Suprapubic skin (tissue), 4 donors: ENCODE measurements around the gene CDH26.

Experiments used
- CTCF ChIP-seq, 2 donors: fragments of 200-600 bp in 1 of 2; fragments of 450-650 bp in 1 of 2; sonication (generic) in 1 of 2; IDR thresholded peaks; one replicate each; pipeline ENCODE4 v1.5.1; 2016 to 2019; ENCODE audit warnings: antibody characterized with exemption in 2 of 2, mild to moderate bottlenecking in 1 of 2, moderate library complexity in 1 of 2
- EP300 ChIP-seq: sonication (generic); formaldehyde crosslinking; IDR thresholded peaks from one replicate; pipeline ENCODE4 v1.6.1; 2017; ENCODE audit warnings: antibody characterized with exemption
- POLR2A ChIP-seq, 2 donors: fragments of 450-650 bp; IDR thresholded peaks; one replicate each; pipeline ENCODE4 v1.6.1; 2017; ENCODE audit warnings: antibody characterized with exemption in 2 of 2, mild to moderate bottlenecking in 2 of 2, moderate library complexity in 2 of 2
- POLR2AphosphoS5 ChIP-seq, 3 donors: sonication (generic); formaldehyde crosslinking; IDR thresholded peaks; one replicate each; pipeline ENCODE4 v1.6.1; 2017; ENCODE audit warnings: antibody characterized with exemption in 3 of 3

- TF ChIP-seq CTCF (IDR thresholded peaks at IDR 0.05) = no peak
- TF ChIP-seq POLR2A (IDR thresholded peaks at IDR 0.05) = no peak
- TF ChIP-seq POLR2AphosphoS5 (IDR thresholded peaks at IDR 0.05) = no peak
- no peak for TF ChIP-seq EP300
Measured at GRCh38 chr20:59997896-59998295, 39.7 kb downstream of the CDH26 start.
